WTC11 (cell line): ENCODE results near the gene PTPRJ.

Experiments
- ATF1 ChIP-seq: sonication (generic); formaldehyde crosslinking; IDR thresholded peaks from 2 replicates; pipeline ENCODE4 v1.8.1; 2023; ENCODE audit warnings: mild to moderate bottlenecking, moderate library complexity, missing genetic modification reagents
- ETV6 ChIP-seq: sonication (generic); formaldehyde crosslinking; IDR thresholded peaks from 2 replicates; pipeline ENCODE4 v1.8.1; 2022; ENCODE audit warnings: mild to moderate bottlenecking, missing genetic modification reagents
- IRF2 ChIP-seq: sonication (generic); formaldehyde crosslinking; IDR thresholded peaks from 2 replicates; pipeline ENCODE4 v1.8.0; 2022; ENCODE audit warnings: low read depth, missing genetic modification reagents, borderline replicate concordance
- SMAD3 ChIP-seq: sonication (generic); formaldehyde crosslinking; IDR thresholded peaks from 2 replicates; pipeline ENCODE4 v1.8.0; 2022; ENCODE audit warnings: missing genetic modification reagents, mild to moderate bottlenecking, borderline replicate concordance
- TF ChIP-seq, protein P1 (sequence below): sonication (generic); formaldehyde crosslinking; IDR thresholded peaks from 2 replicates; pipeline ENCODE4 v1.8.1; 2023; ENCODE audit warnings: mild to moderate bottlenecking, missing genetic modification reagents, moderate library complexity
- TF ChIP-seq, protein P2 (sequence below): sonication (generic); formaldehyde crosslinking; conservative IDR thresholded peaks from 2 replicates; pipeline ENCODE4 v1.8.1; 2022; ENCODE audit warnings: mild to moderate bottlenecking, missing genetic modification reagents
- TF ChIP-seq, protein P3 (sequence below): sonication (generic); formaldehyde crosslinking; IDR thresholded peaks from 2 replicates; pipeline ENCODE4 v1.8.1; 2022; ENCODE audit warnings: low read depth, missing genetic modification reagents, borderline replicate concordance
- TF ChIP-seq, protein P4 (sequence below): fragments of 200-600 bp; IDR thresholded peaks from 2 replicates; pipeline ENCODE4 v1.8.0; 2022; ENCODE audit warnings: antibody characterized with exemption
- TF ChIP-seq, protein P5 (sequence below): sonication (generic); formaldehyde crosslinking; IDR thresholded peaks from 2 replicates; pipeline ENCODE4 v1.8.1; 2022; ENCODE audit warnings: mild to moderate bottlenecking, missing genetic modification reagents, moderate library complexity, borderline replicate concordance
- TF ChIP-seq, protein P6 (sequence below): fragments of 250-450 bp; sonication (Bioruptor Pico); IDR thresholded peaks from 2 replicates; pipeline ENCODE4 v2.1.2; 2022; ENCODE audit warnings: mild to moderate bottlenecking, moderate library complexity

DNA sequence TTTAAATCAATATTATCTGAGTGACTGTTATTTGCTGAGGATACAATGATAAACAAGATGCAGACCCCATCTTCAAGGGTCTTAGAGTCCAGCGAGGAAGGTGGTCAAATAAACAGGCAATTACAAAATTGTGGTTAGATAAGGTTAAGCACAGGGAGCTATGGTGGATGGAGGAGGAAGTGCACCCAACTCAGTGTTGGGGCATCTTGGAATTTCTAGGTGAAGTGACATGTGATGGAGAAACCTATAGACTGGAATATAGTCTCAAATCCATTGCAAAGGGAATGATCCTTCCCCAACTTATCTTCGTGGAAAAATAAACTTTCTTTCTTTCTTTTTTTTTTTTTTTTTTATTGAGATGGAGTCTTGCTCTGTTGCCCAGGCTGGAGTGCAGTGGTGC is 3.4 kb upstream of the PTPRJ start:
- TF ChIP-seq, protein P1, sequence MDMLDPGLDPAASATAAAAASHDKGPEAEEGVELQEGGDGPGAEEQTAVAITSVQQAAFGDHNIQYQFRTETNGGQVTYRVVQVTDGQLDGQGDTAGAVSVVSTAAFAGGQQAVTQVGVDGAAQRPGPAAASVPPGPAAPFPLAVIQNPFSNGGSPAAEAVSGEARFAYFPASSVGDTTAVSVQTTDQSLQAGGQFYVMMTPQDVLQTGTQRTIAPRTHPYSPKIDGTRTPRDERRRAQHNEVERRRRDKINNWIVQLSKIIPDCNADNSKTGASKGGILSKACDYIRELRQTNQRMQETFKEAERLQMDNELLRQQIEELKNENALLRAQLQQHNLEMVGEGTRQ (CRISPR knock-in tag), result no peak
- TF ChIP-seq, protein P2, sequence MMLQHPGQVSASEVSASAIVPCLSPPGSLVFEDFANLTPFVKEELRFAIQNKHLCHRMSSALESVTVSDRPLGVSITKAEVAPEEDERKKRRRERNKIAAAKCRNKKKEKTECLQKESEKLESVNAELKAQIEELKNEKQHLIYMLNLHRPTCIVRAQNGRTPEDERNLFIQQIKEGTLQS (CRISPR knock-in tag), result no peak
- TF ChIP-seq, protein P3, sequence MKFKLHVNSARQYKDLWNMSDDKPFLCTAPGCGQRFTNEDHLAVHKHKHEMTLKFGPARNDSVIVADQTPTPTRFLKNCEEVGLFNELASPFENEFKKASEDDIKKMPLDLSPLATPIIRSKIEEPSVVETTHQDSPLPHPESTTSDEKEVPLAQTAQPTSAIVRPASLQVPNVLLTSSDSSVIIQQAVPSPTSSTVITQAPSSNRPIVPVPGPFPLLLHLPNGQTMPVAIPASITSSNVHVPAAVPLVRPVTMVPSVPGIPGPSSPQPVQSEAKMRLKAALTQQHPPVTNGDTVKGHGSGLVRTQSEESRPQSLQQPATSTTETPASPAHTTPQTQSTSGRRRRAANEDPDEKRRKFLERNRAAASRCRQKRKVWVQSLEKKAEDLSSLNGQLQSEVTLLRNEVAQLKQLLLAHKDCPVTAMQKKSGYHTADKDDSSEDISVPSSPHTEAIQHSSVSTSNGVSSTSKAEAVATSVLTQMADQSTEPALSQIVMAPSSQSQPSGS (CRISPR knock-in tag), result no peak
- no peak for TF ChIP-seq ATF1 (CRISPR knock-in tag)
- TF ChIP-seq, protein P4, sequence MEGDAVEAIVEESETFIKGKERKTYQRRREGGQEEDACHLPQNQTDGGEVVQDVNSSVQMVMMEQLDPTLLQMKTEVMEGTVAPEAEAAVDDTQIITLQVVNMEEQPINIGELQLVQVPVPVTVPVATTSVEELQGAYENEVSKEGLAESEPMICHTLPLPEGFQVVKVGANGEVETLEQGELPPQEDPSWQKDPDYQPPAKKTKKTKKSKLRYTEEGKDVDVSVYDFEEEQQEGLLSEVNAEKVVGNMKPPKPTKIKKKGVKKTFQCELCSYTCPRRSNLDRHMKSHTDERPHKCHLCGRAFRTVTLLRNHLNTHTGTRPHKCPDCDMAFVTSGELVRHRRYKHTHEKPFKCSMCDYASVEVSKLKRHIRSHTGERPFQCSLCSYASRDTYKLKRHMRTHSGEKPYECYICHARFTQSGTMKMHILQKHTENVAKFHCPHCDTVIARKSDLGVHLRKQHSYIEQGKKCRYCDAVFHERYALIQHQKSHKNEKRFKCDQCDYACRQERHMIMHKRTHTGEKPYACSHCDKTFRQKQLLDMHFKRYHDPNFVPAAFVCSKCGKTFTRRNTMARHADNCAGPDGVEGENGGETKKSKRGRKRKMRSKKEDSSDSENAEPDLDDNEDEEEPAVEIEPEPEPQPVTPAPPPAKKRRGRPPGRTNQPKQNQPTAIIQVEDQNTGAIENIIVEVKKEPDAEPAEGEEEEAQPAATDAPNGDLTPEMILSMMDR, result no peak
- TF ChIP-seq, protein P5, sequence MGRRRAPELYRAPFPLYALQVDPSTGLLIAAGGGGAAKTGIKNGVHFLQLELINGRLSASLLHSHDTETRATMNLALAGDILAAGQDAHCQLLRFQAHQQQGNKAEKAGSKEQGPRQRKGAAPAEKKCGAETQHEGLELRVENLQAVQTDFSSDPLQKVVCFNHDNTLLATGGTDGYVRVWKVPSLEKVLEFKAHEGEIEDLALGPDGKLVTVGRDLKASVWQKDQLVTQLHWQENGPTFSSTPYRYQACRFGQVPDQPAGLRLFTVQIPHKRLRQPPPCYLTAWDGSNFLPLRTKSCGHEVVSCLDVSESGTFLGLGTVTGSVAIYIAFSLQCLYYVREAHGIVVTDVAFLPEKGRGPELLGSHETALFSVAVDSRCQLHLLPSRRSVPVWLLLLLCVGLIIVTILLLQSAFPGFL, result no peak
- no peak for TF ChIP-seq SMAD3 (CRISPR knock-in tag)
- TF ChIP-seq ETV6, result no peak
- TF ChIP-seq, protein P6, sequence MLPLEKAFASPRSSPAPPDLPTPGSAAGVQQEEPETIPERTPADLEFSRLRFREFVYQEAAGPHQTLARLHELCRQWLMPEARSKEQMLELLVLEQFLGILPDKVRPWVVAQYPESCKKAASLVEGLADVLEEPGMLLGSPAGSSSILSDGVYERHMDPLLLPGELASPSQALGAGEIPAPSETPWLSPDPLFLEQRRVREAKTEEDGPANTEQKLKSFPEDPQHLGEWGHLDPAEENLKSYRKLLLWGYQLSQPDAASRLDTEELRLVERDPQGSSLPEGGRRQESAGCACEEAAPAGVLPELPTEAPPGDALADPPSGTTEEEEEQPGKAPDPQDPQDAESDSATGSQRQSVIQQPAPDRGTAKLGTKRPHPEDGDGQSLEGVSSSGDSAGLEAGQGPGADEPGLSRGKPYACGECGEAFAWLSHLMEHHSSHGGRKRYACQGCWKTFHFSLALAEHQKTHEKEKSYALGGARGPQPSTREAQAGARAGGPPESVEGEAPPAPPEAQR, result no peak
- no peak for TF ChIP-seq IRF2 (CRISPR knock-in tag)
